Measurements from ENCODE around the gene RITA1. TPM values are rescaled to one million over a fixed set of nuclear protein-coding genes. Genes with fewer than 3 reads are reported as not detected.

The RITA1 gene
- total RNA-seq, 1 experiment from 2014 or later = 71.6 TPM

- no peak for DNase-seq
- peak overlapping the region; percentile 68 for H3K4me3 ChIP-seq (ENCODE audit: low read length)
- H3K4me1 ChIP-seq (ENCODE audit: insufficient read depth, low read length) = peaks cover 7% of the 10 kb centered on the region; the same call in 1 of the 2 replicates
- no peak overlapping the region for H3K27ac ChIP-seq (ENCODE audit: low read length)
- no peak overlapping the region for H3K9ac ChIP-seq (ENCODE audit: low read length)
- no peaks in the 10 kb centered on the region for H3K36me3 ChIP-seq (ENCODE audit: low read depth, low read length)
- ATAC-seq = no peak
- no peaks in the 10 kb centered on the region for H3K27me3 ChIP-seq (ENCODE audit: low read length)
- POLR2A ChIA-PET (ENCODE audit: unreplicated experiment) = no interaction called here
- H4K20me1 ChIP-seq (ENCODE audit: low read length) = no peaks in the 10 kb centered on the region
- intact Hi-C loops (cut with micrococcal nuclease) = loop anchor here (10.0 kb wide), 1 partner anchor 58 kb away; no protein-coding TSS in a partner anchor
- BruUV-seq (replicated peaks) = no TSS peak
- H3K4me2 ChIP-seq (ENCODE audit: low read length) = peak overlapping the region; percentile 93
- H3K9me2 ChIP-seq (replicated peaks; ENCODE audit: low read length) = no peaks in the 10 kb centered on the region
- H3K9me3 ChIP-seq (ENCODE audit: low read length) = no peaks in the 10 kb centered on the region
- CTCF ChIA-PET = interaction anchor here (1.2 to 2.3 kb wide), 3 partner anchors 22 to 159 kb away, joined by 3 to 23 read pairs (median 4); no protein-coding TSS in a partner anchor
- H3K79me2 ChIP-seq (ENCODE audit: low read length) = no peaks in the 10 kb centered on the region
- H2AFZ ChIP-seq (ENCODE audit: low read length) = peak overlapping the region; percentile 93
- no peaks in the 10 kb centered on the region for H3F3A ChIP-seq (ENCODE audit: low read length, unreplicated experiment)
- TF ChIP-seq CTCF (conservative IDR thresholded peaks at IDR 0.05; ENCODE audit: low read depth, low read length) (no peak), EZH2 (IDR thresholded peaks at IDR 0.05; ENCODE audit: low read length, unreplicated experiment) (no peak), EZH2phosphoT487 (IDR thresholded peaks at IDR 0.05; ENCODE audit: borderline replicate concordance, low read length) (no peak)
Measured at GRCh38 chr12:113152196-113152834, 33.2 kb upstream of the RITA1 start.

GRCh38 chr12:113152835-113153814 lies 32.4 kb upstream of the RITA1 start:
- Histone ChIP-seq H3K79me2 (ENCODE audit: low read length) (no peaks in the 10 kb centered on the region), H3K4me2 (ENCODE audit: low read length) (peak overlapping the region; percentile 93), H3K9ac (ENCODE audit: low read length) (peak overlapping the region; percentile 25; the same call in 1 of the 2 replicates), H3K27ac (ENCODE audit: low read length) (no peak overlapping the region), H3K36me3 (ENCODE audit: low read depth, low read length) (peaks cover 7% of the 10 kb centered on the region; the same call in 1 of the 2 replicates), H3K27me3 (ENCODE audit: low read length) (no peaks in the 10 kb centered on the region), H3K4me3 (ENCODE audit: low read length) (peak overlapping the region; percentile 68), H3K9me2 (replicated peaks; ENCODE audit: low read length) (no peaks in the 10 kb centered on the region), H3K4me1 (ENCODE audit: insufficient read depth, low read length) (peaks cover 7% of the 10 kb centered on the region; the same call in 1 of the 2 replicates), H4K20me1 (ENCODE audit: low read length) (no peaks in the 10 kb centered on the region), H3F3A (ENCODE audit: low read length, unreplicated experiment) (no peaks in the 10 kb centered on the region), H3K9me3 (ENCODE audit: low read length) (no peaks in the 10 kb centered on the region), H2AFZ (ENCODE audit: low read length) (peak overlapping the region; percentile 93)
- CTCF ChIA-PET = interaction anchor here (0.5 to 2.3 kb wide), 5 partner anchors 21 to 230 kb away, joined by 3 to 23 read pairs (median 3); no protein-coding TSS in a partner anchor
- intact Hi-C loops (cut with micrococcal nuclease) = loop anchor here (1.0 to 10.0 kb wide), 2 partner anchors 58 to 105 kb away; no protein-coding TSS in a partner anchor
- ATAC-seq = peak; percentile 93
- BruUV-seq (replicated peaks) = no TSS peak
- POLR2A ChIA-PET (ENCODE audit: unreplicated experiment) = no interaction called here
- TF ChIP-seq EZH2phosphoT487 (IDR thresholded peaks at IDR 0.05; ENCODE audit: borderline replicate concordance, low read length) = no peak
- peak; percentile 76 for TF ChIP-seq CTCF (conservative IDR thresholded peaks at IDR 0.05; ENCODE audit: low read depth, low read length)
- no peak for TF ChIP-seq EZH2 (IDR thresholded peaks at IDR 0.05; ENCODE audit: low read length, unreplicated experiment)
- DNase-seq = peak; percentile 88

Measured in PC-3 (cell line).